ENCODE measurements around the gene SREK1. TPM values are rescaled to one million over a fixed set of nuclear protein-coding genes. Genes with fewer than 3 reads are reported as not detected.

The SREK1 gene
- total RNA-seq, 2 experiments from 2014 or later, result 60.5 to 63.3 TPM

GRCh38 chr5:66144834-66145390, 812 bp downstream of the SREK1 start:
- Mint-ChIP-seq H3K4me1 (peaks cover 43% of the 10 kb centered on the region), H3K36me3 (peaks cover 17% of the 10 kb centered on the region), H3K9me3 (peaks cover 1% of the 10 kb centered on the region), H3K27ac (peak overlapping the region; percentile 98), H3K27me3 (no peaks in the 10 kb centered on the region), H3K4me3 (peak overlapping the region; percentile 90)
- no peak for DNase-seq

GRCh38 chr5:66145737-66146136, 1.6 kb downstream of the SREK1 start:
- Mint-ChIP-seq H3K9me3 (peaks cover 1% of the 10 kb centered on the region), H3K4me1 (peaks cover 49% of the 10 kb centered on the region)

DNA sequence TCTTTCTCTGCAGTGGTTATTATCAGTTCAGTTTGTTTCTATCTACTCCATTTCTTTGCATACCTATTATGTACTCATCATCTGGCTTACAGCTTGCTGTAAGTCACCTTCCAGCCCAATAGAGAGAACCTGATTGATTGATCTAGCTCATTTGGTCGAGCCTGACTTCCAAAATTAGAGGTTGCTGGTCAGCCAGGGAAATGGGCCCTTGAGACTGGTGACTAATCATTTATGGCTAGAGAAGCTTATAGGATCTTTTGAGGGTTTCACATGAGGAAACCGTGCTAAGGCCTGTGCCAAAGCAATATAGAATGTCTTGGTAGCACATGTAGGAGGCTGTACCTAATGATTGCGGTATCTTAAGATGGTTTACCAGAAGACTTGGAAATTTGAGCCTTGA, 5.8 kb downstream of the SREK1 start:
- Mint-ChIP-seq H3K27ac (no peak overlapping the region), H3K36me3 (peaks cover 33% of the 10 kb centered on the region), H3K27me3 (no peaks in the 10 kb centered on the region), H3K4me1 (peaks cover 58% of the 10 kb centered on the region), H3K4me3 (no peak overlapping the region), H3K9me3 (peaks cover 1% of the 10 kb centered on the region)
- no peak for DNase-seq

More at GRCh38 chr5:66145737-66146136, 1.6 kb downstream of the SREK1 start:
- Mint-ChIP-seq H3K4me3 (peak overlapping the region; percentile 90), H3K27me3 (no peaks in the 10 kb centered on the region), H3K27ac (peak overlapping the region; percentile 98), H3K36me3 (peaks cover 23% of the 10 kb centered on the region)
- DNase-seq, result no peak

GRCh38 chr5:66151030-66151429, 6.9 kb downstream of the SREK1 start:
- Mint-ChIP-seq H3K27ac (peak overlapping the region; percentile 25), H3K4me3 (no peak overlapping the region), H3K4me1 (peaks cover 54% of the 10 kb centered on the region), H3K27me3 (no peaks in the 10 kb centered on the region), H3K36me3 (peaks cover 36% of the 10 kb centered on the region), H3K9me3 (peaks cover 1% of the 10 kb centered on the region)
- no peak for DNase-seq

- H3K4me1 Mint-ChIP-seq, result peaks cover 49% of the 10 kb centered on the region
- H3K27me3 Mint-ChIP-seq, result no peaks in the 10 kb centered on the region
- H3K9me3 Mint-ChIP-seq, result peaks cover 1% of the 10 kb centered on the region
- H3K27ac Mint-ChIP-seq, result peak overlapping the region; percentile 25
- DNase-seq, result no peak
- peaks cover 40% of the 10 kb centered on the region for H3K36me3 Mint-ChIP-seq
- H3K4me3 Mint-ChIP-seq, result no peak overlapping the region
Measured at GRCh38 chr5:66151491-66151890, 7.4 kb downstream of the SREK1 start.

DNA sequence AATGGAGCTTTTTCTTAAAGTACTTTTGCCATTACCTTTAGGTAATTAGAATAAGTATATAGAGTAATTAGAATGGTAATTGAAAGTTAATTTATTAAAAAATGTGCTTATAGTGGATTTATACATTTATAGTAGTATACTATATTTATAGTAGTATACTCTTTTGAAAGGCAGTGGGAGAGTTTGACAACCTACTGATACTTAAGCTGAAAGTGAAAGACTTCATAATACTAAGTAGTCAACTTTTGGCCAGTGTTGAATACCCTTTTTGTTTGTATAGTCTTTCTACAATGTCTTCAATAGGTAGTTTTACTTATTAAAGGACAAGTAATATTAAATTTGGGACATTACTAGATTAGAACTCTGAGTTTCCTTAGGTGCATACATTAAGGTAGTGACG, 12.9 kb downstream of the SREK1 start:
- H3K9me3 Mint-ChIP-seq, result no peaks in the 10 kb centered on the region
- H3K4me3 Mint-ChIP-seq, result no peak overlapping the region
- no peak overlapping the region for H3K27ac Mint-ChIP-seq
- H3K4me1 Mint-ChIP-seq, result peaks cover 12% of the 10 kb centered on the region
- peaks cover 30% of the 10 kb centered on the region for H3K36me3 Mint-ChIP-seq
- no peaks in the 10 kb centered on the region for H3K27me3 Mint-ChIP-seq
- no peak for DNase-seq

GRCh38 chr5:66161356-66161755, 17.3 kb downstream of the SREK1 start:
- no peaks in the 10 kb centered on the region for H3K9me3 Mint-ChIP-seq
- no peak overlapping the region for H3K4me3 Mint-ChIP-seq
- no peak for DNase-seq
- H3K27me3 Mint-ChIP-seq, result no peaks in the 10 kb centered on the region
- peaks cover 24% of the 10 kb centered on the region for H3K36me3 Mint-ChIP-seq
- peaks cover 9% of the 10 kb centered on the region for H3K4me1 Mint-ChIP-seq
- no peak overlapping the region for H3K27ac Mint-ChIP-seq

DNA sequence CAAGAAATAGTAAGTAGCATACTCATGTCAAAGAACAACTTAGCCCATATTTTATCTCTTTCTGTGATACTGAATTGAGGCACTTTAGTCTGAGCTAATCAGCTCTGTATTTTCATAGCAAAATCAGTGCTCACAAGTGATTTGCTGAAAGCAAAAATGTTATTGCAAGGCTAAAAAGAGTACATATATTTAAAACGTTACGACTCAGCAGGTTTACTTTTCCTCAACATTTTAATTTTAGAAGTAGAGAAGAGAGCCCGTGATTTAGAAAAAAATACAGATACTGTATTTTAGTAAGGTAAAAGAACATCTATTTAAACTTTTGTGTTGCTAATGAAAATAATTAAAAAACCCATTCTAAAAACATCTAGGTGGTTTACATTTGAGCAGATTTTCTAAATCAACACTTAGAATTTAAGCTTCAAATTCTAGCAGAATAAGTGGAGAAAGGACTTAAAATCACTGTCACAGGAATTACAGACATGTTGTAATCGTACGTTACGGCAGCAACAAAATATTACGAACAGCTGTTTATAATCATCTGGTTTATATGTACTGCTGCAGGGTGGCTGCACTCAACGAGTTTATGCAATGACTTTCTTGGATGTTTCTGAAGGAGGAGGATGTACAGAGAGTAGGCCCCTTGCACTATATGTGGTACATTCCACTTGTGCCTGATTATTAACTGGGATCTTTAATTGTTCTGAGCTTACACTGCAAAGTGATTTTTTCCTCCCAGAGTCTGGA, 20.1 kb downstream of the SREK1 start:
- Mint-ChIP-seq H3K9me3 (no peaks in the 10 kb centered on the region), H3K4me3 (no peak overlapping the region), H3K4me1 (peaks cover 9% of the 10 kb centered on the region), H3K27me3 (no peaks in the 10 kb centered on the region), H3K27ac (no peak overlapping the region), H3K36me3 (peaks cover 22% of the 10 kb centered on the region)
- no peak for DNase-seq

GRCh38 chr5:66168226-66168625, 24.1 kb downstream of the SREK1 start:
- H3K27me3 Mint-ChIP-seq, result no peaks in the 10 kb centered on the region
- no peak overlapping the region for H3K4me3 Mint-ChIP-seq
- H3K4me1 Mint-ChIP-seq, result peaks cover 21% of the 10 kb centered on the region
- no peak overlapping the region for H3K27ac Mint-ChIP-seq
- H3K9me3 Mint-ChIP-seq, result no peaks in the 10 kb centered on the region
- DNase-seq, result no peak
- H3K36me3 Mint-ChIP-seq, result peaks cover 22% of the 10 kb centered on the region

- Mint-ChIP-seq H3K4me1 (peaks cover 24% of the 10 kb centered on the region), H3K9me3 (no peaks in the 10 kb centered on the region), H3K27ac (no peak overlapping the region), H3K27me3 (no peaks in the 10 kb centered on the region), H3K36me3 (peaks cover 27% of the 10 kb centered on the region), H3K4me3 (no peak overlapping the region)
- no peak for DNase-seq
Measured at GRCh38 chr5:66169534-66169933, 25.4 kb downstream of the SREK1 start.

GRCh38 chr5:66170195-66170919, 26.3 kb downstream of the SREK1 start:
- Mint-ChIP-seq H3K36me3 (peaks cover 32% of the 10 kb centered on the region), H3K27ac (peak overlapping the region; percentile 70), H3K4me1 (peaks cover 24% of the 10 kb centered on the region), H3K4me3 (no peak overlapping the region), H3K9me3 (no peaks in the 10 kb centered on the region), H3K27me3 (no peaks in the 10 kb centered on the region)
- DNase-seq, result no peak

- Mint-ChIP-seq H3K27me3 (no peaks in the 10 kb centered on the region), H3K36me3 (peaks cover 31% of the 10 kb centered on the region), H3K9me3 (no peaks in the 10 kb centered on the region), H3K27ac (no peak overlapping the region), H3K4me1 (peaks cover 18% of the 10 kb centered on the region), H3K4me3 (no peak overlapping the region)
- DNase-seq, result peak; percentile 11
Measured at GRCh38 chr5:66171349-66172344, 27.5 kb downstream of the SREK1 start.

- Mint-ChIP-seq H3K36me3 (peaks cover 51% of the 10 kb centered on the region), H3K4me1 (peaks cover 23% of the 10 kb centered on the region), H3K27me3 (no peaks in the 10 kb centered on the region), H3K9me3 (no peaks in the 10 kb centered on the region), H3K27ac (no peak overlapping the region), H3K4me3 (no peak overlapping the region)
- DNase-seq, result no peak
Measured at GRCh38 chr5:66174338-66174737, 30.2 kb downstream of the SREK1 start.

- Mint-ChIP-seq H3K27ac (no peak overlapping the region), H3K27me3 (no peaks in the 10 kb centered on the region), H3K4me1 (peaks cover 22% of the 10 kb centered on the region), H3K9me3 (no peaks in the 10 kb centered on the region), H3K36me3 (peaks cover 44% of the 10 kb centered on the region), H3K4me3 (no peak overlapping the region)
- DNase-seq, result no peak
Measured at GRCh38 chr5:66178799-66179198, 34.7 kb downstream of the SREK1 start.

Measured in activated naive CD8-positive, alpha-beta T cell treated with anti-CD3 and anti-CD28 coated beads for 36 hours (primary cell).